Naive thymus-derived CD8-positive, alpha-beta T cell (primary cell): Measurements from ENCODE around the gene PXN. TPM values are rescaled to one million over a fixed set of nuclear protein-coding genes. Genes with fewer than 3 reads are reported as not detected.
A peak's percentile ranks its signal among the peaks of the same experiment; 100 is the strongest.
"Not testable (repeated sequence)": the region's sequence is repeated elsewhere in the genome, so short reads cannot be mapped to it uniquely, and the experiment has no call there.

ENCODE experiments used
- ATAC-seq, 2 donors: fragments of 150-1000 bp; cut with Tn5 transposase in 1 of 2; sonication (Bioruptor Pico), chemical (Tn5 transposase) in 1 of 2; 1 replicate in 1 of 2; 2 replicates in 1 of 2; pipeline ENCODE4 v1.10.0; 2021; ENCODE audit warnings: mild to moderate bottlenecking in 2 of 2, moderate library complexity in 2 of 2
- POLR2A ChIA-PET: fragments of 350-600 bp; sonication (Branson Sonifier 250); formaldehyde crosslinking; loops from one replicate; lab custom pipeline; 2021; ENCODE audit warnings: antibody characterized with exemption; lab: Charles Lee
- DNase-seq, 10 donors: peaks; one replicate each; pipeline versions ENCODE4 v3.0.0 to v3.0.0-alpha.2; 2020 to 2022
- H3K27ac Mint-ChIP-seq, 10 donors: one replicate each; pipeline ENCODE4 v1.8.0; 2020 to 2022; ENCODE audit warnings: mild to moderate bottlenecking in 10 of 10, mixed read lengths in 10 of 10, moderate library complexity in 4 of 10, inconsistent platforms in 1 of 10
- H3K27me3 Mint-ChIP-seq, 5 donors: one replicate each; pipeline ENCODE4 v1.8.0; 2021 to 2022; ENCODE audit warnings: mixed read lengths in 5 of 5
- H3K36me3 Mint-ChIP-seq, 3 donors: one replicate each; pipeline ENCODE4 v1.8.0; 2020 to 2022; ENCODE audit warnings: mixed read lengths in 3 of 3, mild to moderate bottlenecking in 2 of 3, inconsistent platforms in 1 of 3
- H3K4me1 Mint-ChIP-seq, 4 donors: one replicate each; pipeline ENCODE4 v1.8.0; 2021 to 2022; ENCODE audit warnings: mixed read lengths in 4 of 4
- H3K4me3 Mint-ChIP-seq, 10 donors: one replicate each; pipeline ENCODE4 v1.8.0; 2020 to 2022; ENCODE audit warnings: mild to moderate bottlenecking in 10 of 10, mixed read lengths in 10 of 10, moderate library complexity in 6 of 10, inconsistent platforms in 1 of 10
- H3K9me3 Mint-ChIP-seq, 9 donors: one replicate each; pipeline ENCODE4 v1.8.0; 2020 to 2022; ENCODE audit warnings: mixed read lengths in 9 of 9, mild to moderate bottlenecking in 3 of 9, inconsistent platforms in 1 of 9, moderate library complexity in 1 of 9
- polyA plus RNA-seq, 3 donors: library from polyadenylated mRNA; unstranded; fragments of 300-500 nt; fragmentation: Illumina TruSeq; gene quantifications; one replicate each; pipeline ENCODE4 v1.2.3, GENCODE V29; 2021
- total RNA-seq, 8 experiments: library from RNA in 2 of 8; stranded (reverse) in 2 of 8; gene quantifications; one replicate each; pipeline ENCODE4 v1.2.3 and lab custom pipeline; 2021 to 2026

The PXN gene
- total and polyA plus RNA-seq, 5 experiments from 2014 or later, result 64.3 to 96.6 (median 93.9) TPM

DNA sequence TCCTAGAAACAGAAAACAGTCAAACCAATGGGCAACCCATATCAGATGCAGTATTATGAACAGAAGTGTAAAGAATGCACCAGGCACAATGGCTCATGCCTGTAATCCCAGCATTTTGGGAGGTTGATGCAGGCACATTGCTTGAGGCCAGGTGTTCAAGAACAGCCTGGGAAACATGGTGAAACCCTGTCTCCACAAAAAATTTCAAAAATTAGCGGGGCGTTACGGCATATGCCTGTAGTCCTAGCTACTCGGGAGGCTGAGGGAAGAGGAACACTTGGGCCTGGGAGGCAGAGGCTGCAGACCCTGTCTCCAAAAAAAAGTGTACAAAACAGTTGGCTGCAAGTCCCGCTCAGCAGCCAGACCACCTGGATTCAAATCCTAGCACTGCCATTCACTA, 4.9 kb downstream of the PXN start:
- no peak for ATAC-seq
- H3K27me3 Mint-ChIP-seq, result no peaks in the 10 kb centered on the region
- peak overlapping the region; percentile 24 to 91 (median 68) for H3K27ac Mint-ChIP-seq
- peaks cover 42 to 87% (median 86%) of the 10 kb centered on the region in 4 donors for H3K4me1 Mint-ChIP-seq
- no peak for DNase-seq
- peaks cover 0 to 13% (median 4%) of the 10 kb centered on the region in 3 donors for H3K36me3 Mint-ChIP-seq
- H3K9me3 Mint-ChIP-seq, result no peaks in the 10 kb centered on the region
- peak overlapping the region in 9 of 10 donors; percentile 13 to 94 (median 61) for H3K4me3 Mint-ChIP-seq
- POLR2A ChIA-PET, result interaction anchor here (0.6 to 9.3 kb wide), 5 partner anchors 11 to 124 kb away, joined by 3 to 211 read pairs (median 7); partner anchors contain the start of gene RPLP0

GRCh38 chr12:120259418-120260202, 5.9 kb downstream of the PXN start:
- DNase-seq (no peak), ATAC-seq (no peak)
- Mint-ChIP-seq H3K4me3 (peak overlapping the region in 9 of 10 donors; percentile 5 to 94 (median 61)), H3K27me3 (no peaks in the 10 kb centered on the region), H3K36me3 (peaks cover 0 to 20% (median 10%) of the 10 kb centered on the region in 3 donors), H3K27ac (peak overlapping the region; percentile 61 to 91 (median 79)), H3K4me1 (peaks cover 47 to 93% (median 91%) of the 10 kb centered on the region in 4 donors), H3K9me3 (no peaks in the 10 kb centered on the region)
- POLR2A ChIA-PET, result interaction anchor here (1.4 to 9.3 kb wide), 4 partner anchors 10 to 59 kb away, joined by 5 to 211 read pairs (median 10); partner anchors contain the start of gene RPLP0

- no peak for DNase-seq
- H3K36me3 Mint-ChIP-seq, result peaks cover 0 to 20% (median 13%) of the 10 kb centered on the region in 3 donors
- no peak for ATAC-seq
- POLR2A ChIA-PET, result interaction anchor here (1.4 to 12.7 kb wide), 4 partner anchors 9 to 57 kb away, joined by 3 to 149 read pairs (median 10); no protein-coding TSS in a partner anchor
- peaks cover 43 to 92% (median 89%) of the 10 kb centered on the region in 4 donors for H3K4me1 Mint-ChIP-seq
- H3K27me3 Mint-ChIP-seq, result no peaks in the 10 kb centered on the region
- peak overlapping the region; percentile 32 to 94 (median 90) for H3K27ac Mint-ChIP-seq
- no peaks in the 10 kb centered on the region for H3K9me3 Mint-ChIP-seq
- peak overlapping the region in 6 of 10 donors; percentile 25 to 47 (median 40) for H3K4me3 Mint-ChIP-seq
These were observed 7.1 kb downstream of the PXN start for GRCh38 chr12:120258323-120258896.

GRCh38 chr12:120257041-120257821, 8.3 kb downstream of the PXN start:
- H3K36me3 Mint-ChIP-seq, result peaks cover 0 to 18% (median 13%) of the 10 kb centered on the region in 3 donors
- peak overlapping the region; percentile 82 to 94 (median 90) for H3K27ac Mint-ChIP-seq
- no peaks in the 10 kb centered on the region for H3K27me3 Mint-ChIP-seq
- DNase-seq, result no peak
- peak overlapping the region in 8 of 10 donors; percentile 5 to 68 (median 43) for H3K4me3 Mint-ChIP-seq
- ATAC-seq, result no peak
- POLR2A ChIA-PET, result interaction anchor here (1.2 to 14.8 kb wide), 7 partner anchors 6 to 56 kb away, joined by 3 to 207 read pairs (median 11); partner anchors contain the start of genes PXN, RNU4-1 and RNU4-2
- H3K4me1 Mint-ChIP-seq, result peaks cover 40 to 92% (median 89%) of the 10 kb centered on the region in 4 donors
- no peaks in the 10 kb centered on the region for H3K9me3 Mint-ChIP-seq

GRCh38 chr12:120254809-120255208, 10.7 kb downstream of the PXN start:
- DNase-seq (no peak), ATAC-seq (no peak)
- H3K27ac Mint-ChIP-seq, result peak overlapping the region; percentile 87 to 98 (median 92)
- H3K36me3 Mint-ChIP-seq, result peaks cover 0 to 15% (median 13%) of the 10 kb centered on the region in 3 donors
- POLR2A ChIA-PET, result interaction anchor here (1.0 to 14.8 kb wide), 6 partner anchors 9 to 54 kb away, joined by 3 to 207 read pairs (median 37); partner anchors contain the start of genes PXN, RNU4-1, RNU4-2 and RPLP0
- H3K27me3 Mint-ChIP-seq, result no peaks in the 10 kb centered on the region
- H3K4me1 Mint-ChIP-seq, result peaks cover 48 to 92% (median 87%) of the 10 kb centered on the region in 4 donors
- H3K4me3 Mint-ChIP-seq, result peak overlapping the region in 9 of 10 donors; percentile 11 to 81 (median 59)
- no peaks in the 10 kb centered on the region for H3K9me3 Mint-ChIP-seq

GRCh38 chr12:120253313-120253712, 12.2 kb downstream of the PXN start:
- not testable (repeated sequence) for H3K9me3 Mint-ChIP-seq, H3K27me3 Mint-ChIP-seq
- ATAC-seq (peak; percentile 51 to 62), DNase-seq (peak in 8 of 10 donors; percentile 34 to 85 (median 70))
- peaks cover 49 to 94% (median 90%) of the 10 kb centered on the region in 4 donors for H3K4me1 Mint-ChIP-seq
- POLR2A ChIA-PET, result interaction anchor here (0.7 to 14.8 kb wide), 10 partner anchors 10 to 1309 kb away, joined by 3 to 207 read pairs (median 8); partner anchors contain the start of genes PXN, RNU4-1, RNU4-2 and RPLP0
- H3K36me3 Mint-ChIP-seq, result peaks cover 0 to 14% (median 13%) of the 10 kb centered on the region in 3 donors
- peak overlapping the region; percentile 87 to 98 (median 94) for H3K27ac Mint-ChIP-seq
- peak overlapping the region; percentile 73 to 85 (median 78) for H3K4me3 Mint-ChIP-seq

DNA sequence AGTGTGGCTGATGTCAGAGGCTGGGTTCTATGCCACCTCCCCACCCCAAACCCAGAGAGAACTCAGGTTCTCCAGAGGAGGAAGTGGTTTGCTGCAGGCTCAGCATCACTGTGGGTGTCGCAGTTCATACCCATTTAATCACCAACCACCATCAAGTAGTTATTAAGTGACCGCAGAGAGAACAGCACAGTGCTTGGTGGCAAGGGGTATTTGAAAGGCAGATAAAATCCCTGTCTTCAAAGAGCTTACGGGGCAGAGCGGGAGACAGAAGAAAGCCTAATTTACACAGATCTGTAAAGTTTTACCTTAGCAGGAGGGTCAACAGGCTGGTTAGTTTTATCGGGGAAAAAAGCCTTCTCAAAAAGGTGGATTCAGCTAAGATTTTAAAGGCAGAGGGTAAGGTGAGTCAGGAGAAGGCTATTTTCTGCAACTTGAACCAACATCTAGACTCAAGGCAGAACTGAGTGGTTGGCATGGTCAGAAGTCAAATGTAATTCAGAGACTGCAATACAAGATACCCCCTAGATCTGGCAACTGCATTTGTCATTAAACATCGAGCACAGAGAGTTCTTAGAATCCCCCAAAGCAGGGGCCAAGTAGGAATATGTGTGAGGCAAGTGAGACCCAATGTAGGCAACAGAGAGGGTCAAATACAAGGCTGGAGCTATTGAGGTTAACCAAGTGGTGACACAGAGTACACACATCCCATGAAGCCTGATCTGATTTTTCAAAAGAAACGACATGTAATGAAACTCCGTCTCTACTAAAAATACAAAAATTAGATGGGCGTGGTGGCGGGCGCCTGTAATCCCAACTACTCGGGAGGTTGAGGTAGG, 13.2 kb downstream of the PXN start:
- DNase-seq (peak in 9 of 10 donors; percentile 59 to 91 (median 80)), ATAC-seq (peak; percentile 83 to 84)
- Mint-ChIP-seq H3K27ac (peak overlapping the region; percentile 87 to 98 (median 94)), H3K36me3 (peaks cover 0 to 15% (median 12%) of the 10 kb centered on the region in 3 donors), H3K4me1 (peaks cover 53 to 94% (median 90%) of the 10 kb centered on the region in 4 donors), H3K27me3 (peaks cover 0 to 3% (median 0%) of the 10 kb centered on the region in 5 donors), H3K9me3 (no peaks in the 10 kb centered on the region), H3K4me3 (peak overlapping the region; percentile 73 to 85 (median 78))
- POLR2A ChIA-PET, result interaction anchor here (0.5 to 14.8 kb wide), 11 partner anchors 9 to 1985 kb away, joined by 3 to 207 read pairs (median 6); partner anchors contain the start of genes PXN, RNU4-1 and RNU4-2

GRCh38 chr12:120251364-120252070, 14.0 kb downstream of the PXN start:
- peaks cover 0 to 15% (median 11%) of the 10 kb centered on the region in 3 donors for H3K36me3 Mint-ChIP-seq
- H3K4me3 Mint-ChIP-seq, result peak overlapping the region; percentile 73 to 85 (median 78)
- peaks cover 50 to 91% (median 89%) of the 10 kb centered on the region in 4 donors for H3K4me1 Mint-ChIP-seq
- peak overlapping the region; percentile 87 to 98 (median 94) for H3K27ac Mint-ChIP-seq
- H3K9me3 Mint-ChIP-seq, ATAC-seq, H3K27me3 Mint-ChIP-seq, DNase-seq: not testable (repeated sequence)
- POLR2A ChIA-PET, result interaction anchor here (1.2 to 14.8 kb wide), 9 partner anchors 9 to 40 kb away, joined by 3 to 207 read pairs (median 9); partner anchors contain the start of genes PXN, RNU4-1 and RNU4-2

GRCh38 chr12:120249875-120250795, 15.4 kb downstream of the PXN start:
- Mint-ChIP-seq H3K27me3 (peaks cover 0 to 3% (median 0%) of the 10 kb centered on the region in 5 donors), H3K4me3 (peak overlapping the region; percentile 59 to 86 (median 78)), H3K9me3 (no peaks in the 10 kb centered on the region), H3K4me1 (peaks cover 45 to 86% (median 84%) of the 10 kb centered on the region in 4 donors), H3K27ac (peak overlapping the region; percentile 58 to 98 (median 94)), H3K36me3 (peaks cover 0 to 14% (median 8%) of the 10 kb centered on the region in 3 donors)
- POLR2A ChIA-PET, result interaction anchor here (0.9 to 14.8 kb wide), 10 partner anchors 8 to 52 kb away, joined by 3 to 207 read pairs (median 11); partner anchors contain the start of genes PXN, RNU4-1, RNU4-2 and RPLP0
- ATAC-seq (no peak), DNase-seq (peak in 3 of 10 donors; percentile 33 to 49 (median 37))
